ENCODE results near the gene NHLRC1.
"Not testable (repeated sequence)": the region's sequence is repeated elsewhere in the genome, so short reads cannot be mapped to it uniquely, and the experiment has no call there.

The NHLRC1 gene

DNA sequence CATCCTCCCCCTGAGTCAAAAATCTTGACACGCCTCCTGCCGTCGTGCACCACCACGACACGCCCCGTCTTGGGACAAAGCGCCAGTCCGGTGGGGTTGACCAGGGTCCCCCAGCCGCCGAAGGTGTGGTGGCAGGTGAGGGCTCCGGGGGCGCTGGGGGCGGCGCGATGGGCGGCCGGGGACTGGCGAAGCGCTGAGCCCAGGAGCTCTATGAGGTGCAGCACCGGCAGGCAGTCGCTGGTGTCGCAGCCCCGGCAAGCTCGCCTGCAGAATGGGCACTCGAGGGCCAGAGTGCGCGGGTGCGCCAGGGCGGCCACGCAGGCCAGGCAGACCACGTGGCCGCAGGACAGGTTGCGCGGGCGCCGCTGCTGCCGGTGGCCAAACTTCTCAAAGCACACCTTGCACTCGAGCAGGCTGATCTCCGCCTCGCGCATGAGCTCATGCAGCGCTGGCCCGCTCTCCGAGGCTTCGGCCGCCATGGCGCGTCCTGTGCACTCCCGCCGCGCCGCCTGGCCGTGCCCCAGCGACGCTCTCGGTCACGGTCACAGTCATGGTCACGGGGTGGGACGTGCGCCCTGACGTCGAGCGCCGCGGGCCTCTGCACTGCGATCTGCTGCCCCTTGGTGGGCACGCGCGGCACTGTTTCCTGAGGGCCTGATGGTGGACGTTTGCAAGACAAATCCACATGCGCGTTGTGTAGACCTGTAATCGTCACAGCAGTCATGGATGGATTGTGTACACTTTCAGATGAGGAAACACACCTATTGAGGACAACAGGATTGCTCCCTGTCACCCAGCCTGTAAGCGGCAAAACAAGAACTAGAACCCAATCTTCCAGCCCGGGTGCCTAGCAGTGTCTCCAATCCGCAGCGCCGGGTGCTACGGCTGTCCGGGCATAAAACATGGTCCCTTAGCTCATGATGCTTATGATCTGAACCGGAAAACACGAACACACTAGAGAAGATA is at the start of gene NHLRC1:
NHLRC1 (minus strand) TSS at position 550 of the 966 bp plus-strand sequence; CDS start at position 479, 71 bp downstream.
- peak; percentile 88 for DNase-seq (ENCODE audit: low read depth)

DNA sequence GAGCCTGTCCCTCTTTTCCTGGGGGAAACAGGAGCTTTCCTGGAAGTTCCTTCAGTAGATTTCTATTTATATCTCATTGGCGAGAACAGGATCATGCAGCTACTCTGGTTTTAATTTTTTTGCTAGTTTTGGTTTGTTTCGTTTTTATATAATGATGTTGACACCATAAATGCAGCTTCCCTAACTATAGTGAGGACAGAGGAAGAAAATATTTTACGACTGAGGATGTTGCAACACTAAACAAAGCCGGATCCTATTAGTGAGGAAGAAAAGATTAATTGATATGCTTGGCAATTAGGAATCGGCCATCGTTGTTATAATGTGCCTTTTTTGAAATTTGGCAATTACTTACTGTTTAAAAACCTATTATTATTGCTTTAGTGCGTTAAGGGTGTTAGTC is 49.4 kb upstream of the NHLRC1 start:
- peak; percentile 46 for DNase-seq (ENCODE audit: low read depth)

DNA sequence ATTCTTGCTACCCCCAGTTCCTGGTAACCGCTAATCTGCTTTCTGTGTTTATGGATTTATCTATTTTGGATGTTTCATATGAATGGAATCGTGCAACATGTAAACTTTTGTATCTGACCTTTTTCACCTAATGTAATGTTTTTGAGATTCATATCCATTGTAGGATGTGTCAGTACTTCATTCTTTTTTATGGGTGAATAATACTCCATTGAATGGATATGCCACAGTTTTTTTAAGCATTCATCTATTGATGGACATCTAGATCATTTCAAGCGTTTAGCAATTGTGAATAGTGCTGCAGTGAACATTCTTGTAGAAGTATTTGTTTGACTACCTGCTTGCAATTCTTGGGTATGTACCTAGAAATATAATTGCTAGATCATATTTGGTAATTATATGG is 45.8 kb upstream of the NHLRC1 start:
- no peak for DNase-seq (ENCODE audit: low read depth)

DNA sequence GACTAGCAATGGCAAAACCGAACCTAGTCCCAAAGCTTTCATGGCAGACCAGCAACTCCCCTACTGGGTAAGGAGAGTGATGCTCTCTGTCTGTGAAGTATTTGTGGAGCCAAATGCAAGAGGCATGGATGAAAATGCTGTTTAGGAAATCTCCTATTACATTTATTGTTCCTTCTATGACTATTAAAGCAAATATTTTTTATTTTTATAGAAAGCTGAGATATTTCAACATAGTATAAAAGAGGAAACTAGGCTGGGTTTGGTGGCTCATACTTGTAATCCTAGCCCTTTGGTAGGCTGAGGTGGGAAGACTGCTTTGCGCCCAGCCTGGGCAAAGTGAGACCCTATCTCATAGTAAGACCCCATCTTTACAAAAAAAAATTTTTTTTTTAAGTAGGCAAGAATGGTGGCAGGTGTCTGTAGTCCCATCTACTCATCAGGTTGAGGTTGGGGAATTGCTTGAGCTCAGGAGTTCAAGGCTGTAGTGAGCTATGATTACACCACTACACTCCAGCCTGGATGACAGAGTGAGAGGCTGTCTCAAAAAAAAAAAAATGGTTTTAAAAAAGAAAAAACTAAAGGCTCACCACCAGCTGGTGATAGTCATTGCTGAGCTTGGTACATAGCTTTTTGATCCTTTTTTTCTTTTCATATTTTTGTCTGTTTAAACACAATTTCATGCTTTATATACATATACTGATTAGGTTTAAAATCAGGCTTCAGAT is 44.0 kb upstream of the NHLRC1 start:
- DNase-seq (ENCODE audit: low read depth): peak; percentile 66

DNA sequence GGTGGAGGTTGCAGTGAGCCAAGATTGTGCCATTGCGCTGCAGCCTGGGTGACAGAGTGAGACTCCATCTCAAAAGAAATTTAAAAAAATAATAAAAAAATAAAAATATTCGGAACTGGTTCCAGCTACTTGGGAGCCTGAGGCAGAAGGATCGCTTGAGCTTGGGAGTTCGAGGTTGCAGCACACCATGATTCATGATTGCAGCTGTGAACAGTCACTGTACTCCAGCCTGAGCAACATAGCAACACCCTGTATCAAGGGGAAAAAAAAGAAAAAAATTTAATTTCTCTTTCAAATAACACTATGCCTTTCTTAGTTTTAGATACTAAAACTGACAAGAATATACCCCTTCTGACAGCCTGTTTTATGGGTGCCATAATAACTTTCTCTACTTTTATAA is 43.3 kb upstream of the NHLRC1 start:
- peak; percentile 42 for DNase-seq (ENCODE audit: low read depth)

DNA sequence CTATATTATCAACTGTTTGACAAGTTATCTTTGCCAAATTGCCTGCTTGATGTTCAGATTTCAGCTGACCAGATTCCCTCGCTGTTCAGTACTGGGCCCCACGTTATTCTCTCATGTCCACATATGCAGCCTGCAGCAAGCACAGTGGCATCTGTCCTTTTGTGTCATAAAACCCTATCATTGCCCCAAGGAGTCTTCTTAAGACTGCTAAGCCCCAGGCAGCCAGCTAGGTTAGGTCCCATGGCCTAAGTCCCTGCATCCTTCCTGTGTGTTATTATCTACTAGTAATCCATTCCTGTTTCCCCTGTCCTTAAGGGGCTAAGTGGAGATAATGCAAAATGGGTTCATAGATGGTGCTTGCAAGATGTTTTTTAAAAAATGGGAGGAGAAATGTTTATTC is 39.9 kb upstream of the NHLRC1 start:
- no peak for DNase-seq (ENCODE audit: low read depth)

DNA sequence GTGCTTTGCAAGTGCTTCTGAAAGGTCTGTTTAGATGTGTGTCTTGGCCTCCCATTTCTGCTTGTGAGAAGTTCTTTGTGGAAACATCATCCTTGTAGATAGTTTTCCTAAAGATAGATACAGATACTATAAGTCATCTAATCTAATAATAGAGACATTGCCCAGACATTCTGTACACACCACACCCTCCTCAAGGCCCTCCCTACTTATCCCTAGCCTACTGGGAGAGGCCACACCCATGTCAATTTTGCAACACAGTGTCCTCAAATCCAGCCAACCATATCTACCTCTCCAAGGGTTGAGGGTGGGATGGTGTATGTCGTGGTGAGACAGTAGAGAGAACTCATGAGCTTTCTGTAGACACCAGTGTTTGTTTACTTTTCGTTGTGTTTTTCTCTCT is 39.0 kb upstream of the NHLRC1 start:
- peak; percentile 7 for DNase-seq (ENCODE audit: low read depth)

DNA sequence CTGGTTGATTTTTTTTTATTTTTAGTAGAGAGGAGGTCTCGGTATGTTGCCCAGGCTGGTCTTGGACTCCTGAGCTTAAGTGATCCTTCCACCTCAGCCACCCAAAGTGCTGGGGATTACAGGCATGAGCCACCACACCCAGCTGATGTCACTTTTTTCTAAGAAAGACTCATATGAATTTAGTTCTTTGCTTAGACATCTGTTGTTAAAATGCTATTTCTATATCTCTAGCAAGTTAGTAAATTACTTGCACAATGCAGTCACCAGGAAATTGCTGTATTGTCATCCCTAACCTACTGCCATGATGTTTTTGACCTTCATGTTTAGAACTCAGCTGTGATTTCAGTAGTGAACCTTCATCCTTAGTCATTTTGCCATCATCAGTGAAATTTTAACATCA is 38.4 kb upstream of the NHLRC1 start:
- DNase-seq (ENCODE audit: low read depth): no peak

DNA sequence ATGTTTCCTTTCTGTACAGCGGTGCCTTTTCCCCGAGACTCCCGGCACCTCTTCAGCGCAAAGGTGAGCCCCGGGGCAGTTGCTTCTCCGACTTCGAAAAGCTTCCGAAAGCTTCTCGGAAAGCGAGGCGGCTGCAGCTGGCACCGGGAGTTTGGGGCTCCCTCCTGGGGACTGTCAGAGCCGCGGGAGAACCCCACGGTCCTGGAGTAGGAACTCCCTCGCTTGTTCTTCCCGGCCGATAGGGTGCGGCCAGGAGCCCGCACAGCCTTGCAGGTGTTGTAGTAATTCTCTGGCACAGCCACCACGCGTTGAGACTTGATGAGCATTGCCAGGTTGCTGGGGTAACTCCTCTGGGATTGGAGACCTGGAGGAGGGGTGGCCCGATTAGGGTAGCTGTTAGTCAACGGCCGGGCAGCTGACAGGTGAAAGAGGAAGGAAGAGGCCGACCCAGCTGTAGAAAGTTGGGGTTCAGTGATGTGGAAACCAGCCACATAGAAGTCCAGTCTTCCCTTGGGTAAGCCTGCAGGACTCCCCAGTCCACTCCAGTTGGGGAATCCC is 33.5 kb upstream of the NHLRC1 start:
- DNase-seq (ENCODE audit: low read depth): no peak

DNA sequence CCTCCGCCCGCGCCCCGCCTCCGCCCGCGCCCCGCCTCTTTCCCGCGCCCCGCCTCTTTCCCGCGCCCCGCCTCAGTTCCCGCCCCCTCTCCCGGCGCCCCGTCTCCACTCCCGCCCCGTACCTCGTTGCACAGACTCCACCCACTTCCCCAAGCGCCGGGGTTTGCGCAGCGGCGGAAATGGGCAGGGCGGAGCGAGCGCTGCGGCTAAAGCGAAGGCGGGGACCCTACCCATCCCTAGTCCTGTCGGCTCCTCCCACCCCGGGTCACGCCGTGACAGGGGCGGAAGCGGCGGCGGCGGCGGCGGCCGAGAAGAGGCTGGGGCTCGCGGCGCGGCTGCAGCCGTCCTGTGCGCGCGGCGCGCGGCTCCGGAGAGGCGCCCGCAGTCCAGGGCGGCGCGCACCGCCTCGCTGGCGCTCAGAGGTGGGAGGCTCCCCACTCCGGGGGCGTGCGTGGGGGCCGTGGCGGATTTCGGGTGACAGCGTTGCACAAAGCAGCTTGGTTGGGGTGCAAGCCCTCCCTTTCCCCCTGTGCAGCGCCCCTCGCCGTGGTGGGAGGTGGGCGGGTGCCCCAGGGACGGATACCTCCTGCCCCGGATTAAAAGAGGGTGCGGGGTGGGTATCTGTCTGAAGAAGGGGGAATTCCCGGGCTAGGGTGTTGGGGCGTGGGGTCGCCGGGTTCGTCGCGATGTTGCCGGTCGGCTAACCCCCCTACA is 32.8 kb upstream of the NHLRC1 start, which contains the start of gene KDM1B:
KDM1B (plus strand) TSS at position 273 of the 714 bp plus-strand sequence. CDS start 4,474 bp downstream, outside the sequence.
- DNase-seq (ENCODE audit: low read depth): peak; percentile 99

DNA sequence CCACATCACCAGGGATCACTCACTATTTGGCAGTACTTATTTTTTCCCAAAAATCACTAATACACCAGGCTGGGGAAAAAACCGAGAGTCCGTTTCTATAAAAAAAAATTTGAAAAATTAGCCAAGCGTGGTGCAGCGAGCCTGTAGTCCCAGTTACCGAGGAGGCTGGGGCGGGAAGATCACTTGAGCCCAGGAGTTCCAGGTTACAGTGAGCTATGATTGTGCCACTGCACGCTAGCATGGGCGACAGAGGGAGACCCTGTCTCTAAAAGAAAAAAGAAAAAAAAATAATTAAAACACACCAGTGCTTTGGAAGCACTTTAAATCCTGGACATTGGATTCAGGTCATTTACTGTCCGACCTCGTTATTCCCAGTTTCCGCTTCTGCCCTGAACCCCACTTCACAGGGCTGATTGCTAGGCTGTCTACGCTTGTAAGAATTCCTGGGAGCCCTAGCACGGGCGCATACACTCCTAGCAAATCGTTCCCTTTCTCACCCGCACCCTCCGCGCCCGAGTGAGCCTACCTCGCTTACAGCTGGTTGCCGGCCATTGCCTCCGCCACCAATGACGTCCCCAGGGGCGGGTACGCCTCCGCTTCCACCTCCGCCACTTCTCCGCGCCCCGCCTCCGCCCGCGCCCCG is 32.2 kb upstream of the NHLRC1 start, which contains the start of gene TPMT:
TPMT (minus strand) TSS at position 571 of the 643 bp plus-strand sequence. CDS start 5,950 bp downstream, outside the sequence.
- DNase-seq (ENCODE audit: low read depth): no peak

DNA sequence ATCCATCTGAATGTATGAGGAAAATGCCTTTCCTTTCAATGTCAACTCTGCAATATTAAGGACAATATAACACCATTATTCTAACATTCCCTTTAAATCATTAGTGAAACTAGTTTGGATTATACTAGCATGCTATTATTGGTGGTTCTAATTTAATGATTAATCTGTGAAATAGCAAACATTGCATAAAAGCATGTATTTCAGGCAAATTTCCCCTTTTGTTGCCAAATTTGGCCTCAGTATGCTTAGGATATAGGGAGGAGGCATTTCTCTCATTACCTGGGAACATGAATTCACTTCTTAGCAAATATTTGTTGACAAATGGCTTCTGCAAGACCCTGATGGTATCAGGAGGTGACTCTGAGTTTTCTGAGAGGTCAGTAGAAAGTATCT is 30.8 kb upstream of the NHLRC1 start:
- DNase-seq (ENCODE audit: low read depth): no peak

DNA sequence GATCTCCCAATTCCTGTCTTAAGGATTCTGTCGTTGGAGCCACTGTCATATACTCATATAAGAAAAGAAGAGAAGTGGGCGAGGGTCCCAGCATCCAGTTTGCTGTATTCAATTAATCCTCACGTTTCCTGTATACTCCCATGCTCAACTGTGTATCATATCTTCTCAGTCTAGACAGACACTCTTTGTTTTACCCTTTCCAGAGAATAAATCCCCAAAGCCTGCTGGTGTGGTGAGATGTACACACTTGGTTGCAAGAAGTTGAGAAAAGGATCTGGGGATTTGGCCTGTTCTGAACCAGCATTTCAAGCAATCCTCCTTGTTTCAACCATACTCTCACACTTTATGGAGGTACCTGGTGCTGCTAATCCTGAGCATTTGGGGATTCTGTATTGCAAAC is 29.3 kb upstream of the NHLRC1 start:
- no peak for DNase-seq (ENCODE audit: low read depth)

DNA sequence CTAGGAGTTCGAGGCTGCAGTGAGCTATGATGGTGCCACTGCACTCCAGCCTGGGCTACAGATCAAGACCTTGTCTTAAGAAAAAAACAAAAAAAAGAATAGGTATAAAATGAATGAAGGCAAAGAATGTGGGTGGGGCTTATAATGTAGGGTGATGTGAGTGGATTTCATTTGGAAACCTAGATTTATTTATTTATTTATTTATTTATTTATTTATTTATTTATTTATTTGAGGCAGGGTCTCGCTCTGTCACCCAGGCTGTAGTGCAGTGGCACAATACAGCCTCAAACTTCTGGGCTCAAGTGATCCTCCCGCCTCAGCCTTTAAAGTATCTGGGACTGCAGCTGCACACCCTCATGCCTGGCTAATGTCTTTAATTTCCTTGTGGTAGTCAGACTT is 28.9 kb upstream of the NHLRC1 start:
- DNase-seq (ENCODE audit: low read depth): not testable (repeated sequence)

DNA sequence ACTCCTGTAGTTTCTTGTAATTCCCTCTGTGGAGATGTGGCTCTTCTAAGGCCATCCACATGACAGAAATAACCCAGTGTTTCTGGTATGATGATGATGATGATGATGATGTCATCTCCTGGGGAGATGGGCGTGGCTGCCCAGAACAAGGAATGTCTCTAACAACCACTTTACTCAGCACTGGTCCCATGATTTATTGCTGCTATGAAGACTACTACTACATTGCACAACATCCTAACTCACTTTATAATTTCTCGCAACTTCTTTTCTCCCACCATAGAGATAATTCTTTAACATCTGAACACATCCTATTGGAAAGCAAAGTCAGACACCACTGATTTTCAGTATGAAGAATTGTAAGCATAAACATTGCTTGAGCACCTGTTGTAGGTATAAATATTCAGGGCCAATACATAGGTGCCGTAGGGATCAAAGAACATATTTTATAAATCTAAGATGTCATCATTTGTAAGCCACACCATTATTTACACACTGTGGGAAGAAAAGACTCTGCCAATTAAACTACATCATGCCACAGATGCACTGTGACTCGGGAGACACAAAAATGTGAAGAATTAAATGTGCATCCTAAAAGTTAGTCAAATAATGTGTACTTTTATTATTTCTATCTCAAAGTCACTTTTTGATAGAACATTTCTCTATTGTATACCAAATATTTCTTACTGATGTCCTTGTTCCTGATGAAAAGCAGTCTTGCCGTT is 26.0 kb upstream of the NHLRC1 start:
- peak; percentile 43 for DNase-seq (ENCODE audit: low read depth)

DNA sequence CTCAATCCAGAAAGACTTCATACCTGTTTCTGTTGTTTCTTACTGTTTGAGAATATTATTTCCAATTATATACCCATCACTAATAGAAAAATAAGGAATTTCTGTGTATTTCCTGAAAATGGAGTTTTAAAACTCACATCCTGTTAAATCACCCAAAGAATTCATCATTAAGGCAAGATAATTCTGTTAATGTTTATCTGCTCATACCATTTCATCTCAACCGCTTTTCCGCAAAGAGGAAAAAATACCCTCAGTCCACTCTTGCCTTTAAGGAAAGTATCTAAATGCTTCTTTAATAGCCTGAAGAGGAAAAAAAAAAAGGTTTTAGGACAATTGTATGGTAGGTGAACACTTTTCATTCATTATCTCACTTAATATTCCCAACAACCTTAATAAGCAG is 25.1 kb upstream of the NHLRC1 start:
- no peak for DNase-seq (ENCODE audit: low read depth)

DNA sequence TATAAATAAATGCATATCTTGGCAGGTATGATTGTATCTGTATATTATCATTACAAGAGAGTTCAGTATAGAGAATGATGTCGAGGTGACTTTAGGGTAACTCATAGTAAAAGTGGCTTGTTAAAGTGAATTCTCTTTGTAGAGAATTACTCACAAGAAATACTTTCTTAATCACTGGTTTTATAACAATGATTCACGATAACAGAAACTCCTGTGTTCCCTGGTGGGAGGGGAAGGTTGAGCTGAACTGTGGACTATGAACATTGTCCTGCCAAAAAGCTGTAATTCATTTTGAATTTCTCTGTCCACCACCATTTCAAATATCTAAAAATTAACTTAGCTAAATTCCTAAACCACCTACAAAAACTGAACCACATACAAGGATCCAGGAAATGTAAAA is 24.7 kb upstream of the NHLRC1 start:
- DNase-seq (ENCODE audit: low read depth): no peak

DNA sequence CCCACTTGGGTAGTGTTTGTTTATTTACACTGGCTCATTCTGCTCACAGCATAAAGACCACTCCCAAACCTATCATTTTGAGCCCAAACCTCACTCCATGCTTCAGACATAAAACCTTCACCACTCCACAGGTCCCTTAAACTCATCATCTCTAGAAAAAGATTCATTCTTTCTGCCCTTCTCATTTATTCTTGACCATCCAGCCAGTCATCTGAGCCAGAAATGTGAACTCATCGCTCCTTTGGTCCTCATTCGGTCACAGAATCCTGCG is 20.0 kb upstream of the NHLRC1 start:
- no peak for DNase-seq (ENCODE audit: low read depth)

DNA sequence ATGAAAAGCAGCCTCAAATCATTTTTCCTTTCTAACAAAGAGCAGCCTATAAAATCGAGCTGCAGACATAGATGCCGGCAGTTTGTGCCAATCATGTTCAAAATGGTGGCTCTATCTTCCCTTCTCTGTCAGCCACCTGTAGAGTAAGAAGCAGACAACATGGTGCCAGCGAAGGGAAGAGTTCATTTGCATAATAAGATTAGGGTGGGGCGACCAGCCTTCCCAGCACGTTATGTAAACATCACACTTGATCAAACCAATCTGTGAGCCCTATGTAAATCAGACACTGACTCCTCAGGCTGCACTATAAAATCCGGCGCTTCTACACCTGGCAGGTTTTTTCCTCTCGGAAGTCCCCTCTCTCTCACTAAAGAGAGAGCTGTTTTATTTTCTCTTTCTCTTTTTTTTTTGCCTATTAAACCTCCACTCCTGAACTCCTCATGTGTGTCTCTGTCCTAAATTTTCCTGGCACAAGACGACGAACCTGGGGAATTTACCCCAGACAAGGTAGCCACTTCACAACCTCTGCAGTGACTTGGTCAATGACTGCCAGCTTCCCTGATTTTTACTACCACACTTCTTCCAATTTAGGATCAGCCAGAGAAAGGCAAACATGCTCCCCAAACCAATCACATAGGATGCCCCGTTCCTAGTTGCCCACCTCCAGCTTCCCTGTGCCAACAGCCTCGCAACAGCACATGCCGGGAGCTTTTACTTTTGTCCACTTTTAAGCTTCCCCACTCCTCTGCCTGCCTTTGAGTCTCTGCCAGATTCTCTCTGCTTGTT is 19.5 kb upstream of the NHLRC1 start:
- no peak for DNase-seq (ENCODE audit: low read depth)

DNA sequence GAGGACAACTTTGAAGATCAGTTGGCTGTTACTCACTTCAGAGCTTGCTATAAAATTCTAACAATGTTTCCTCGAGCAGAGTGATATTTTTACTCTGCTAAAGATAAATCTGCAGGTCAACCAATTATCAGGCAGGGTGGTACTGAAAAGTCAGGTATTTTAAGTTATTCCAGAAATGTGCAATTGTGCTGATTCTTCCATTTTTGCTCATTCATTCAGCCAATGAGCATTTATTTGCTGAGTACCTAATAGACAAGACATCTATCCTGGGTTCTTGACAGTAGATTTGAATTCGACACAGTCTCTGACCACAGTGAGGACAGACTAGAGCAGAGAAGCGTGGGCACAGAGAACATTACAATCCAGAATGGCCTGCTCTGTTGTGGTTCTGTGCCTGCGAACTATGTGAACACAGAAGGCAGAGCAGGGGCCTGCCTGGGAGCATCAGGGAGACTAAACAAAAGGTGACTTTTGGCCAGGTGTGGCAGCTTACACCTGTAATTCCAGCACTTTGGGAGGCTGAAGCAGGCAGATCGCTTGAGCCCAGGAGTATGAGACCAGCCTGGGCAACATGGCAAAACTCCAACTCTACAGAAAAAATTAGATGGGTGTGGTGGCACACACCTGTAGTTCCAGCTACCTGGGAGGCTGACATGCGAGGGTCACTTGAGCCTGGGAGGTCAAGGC is 17.6 kb upstream of the NHLRC1 start:
- no peak for DNase-seq (ENCODE audit: low read depth)

All from fibroblast of gingiva (primary cell).